ENCODE measurements around the gene CHGA.
A peak's percentile ranks its signal among the peaks of the same experiment; 100 is the strongest.

Gene CHGA

DNA sequence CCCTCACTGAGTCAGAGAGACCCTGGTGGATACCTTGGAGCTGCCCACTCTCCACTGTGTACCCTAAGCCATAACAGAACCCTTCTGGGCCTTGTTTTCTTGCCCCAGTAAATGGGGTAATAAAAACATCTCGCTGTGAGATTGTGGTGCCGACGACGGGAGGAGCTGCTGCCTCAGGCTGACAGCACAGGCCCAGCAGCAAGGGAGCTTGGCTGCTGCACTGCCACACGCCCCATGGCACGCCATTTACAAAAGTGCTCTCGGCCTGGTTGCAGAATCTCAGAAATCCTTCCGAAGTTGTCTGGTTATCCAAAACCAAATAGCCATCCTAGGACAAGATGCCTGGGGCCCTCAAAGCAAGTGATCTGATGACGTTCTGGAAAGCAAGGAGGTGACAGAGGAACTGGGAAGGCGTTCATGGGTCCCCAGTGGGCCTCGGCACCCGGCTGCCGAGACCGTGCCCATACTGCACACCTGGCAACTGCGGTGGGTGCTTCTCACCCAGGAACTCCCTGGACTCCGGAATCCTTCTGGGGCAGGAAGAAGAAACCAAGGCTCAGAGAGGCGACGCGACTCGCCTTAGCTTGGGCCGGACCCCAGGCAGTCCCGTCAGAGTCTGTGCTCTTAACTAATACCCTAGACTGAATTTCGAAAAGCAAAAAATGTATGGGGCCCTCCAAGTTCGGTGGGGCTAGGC, 26.7 kb downstream of the CHGA start:
- peaks cover 3% of the 10 kb centered on the region for H3K4me1 ChIP-seq
- no peak overlapping the region for H3K27ac ChIP-seq
- H3K79me2 ChIP-seq, result peaks cover 14% of the 10 kb centered on the region
- H3K27me3 ChIP-seq (ENCODE audit: control insufficient read depth, insufficient read depth, low read length), result no peaks in the 10 kb centered on the region
- TF ChIP-seq CTCF (IDR thresholded peaks at IDR 0.05), result no peak
- H3K36me3 ChIP-seq (ENCODE audit: control insufficient read depth, insufficient read depth, low read length), result no peaks in the 10 kb centered on the region
- no peak overlapping the region for H3K9ac ChIP-seq
- H3K9me3 ChIP-seq (ENCODE audit: control insufficient read depth, low read length), result no peaks in the 10 kb centered on the region
- peak overlapping the region; percentile 45 for H3K4me2 ChIP-seq (ENCODE audit: low read length)
- no peak overlapping the region for H3K4me3 ChIP-seq (ENCODE audit: low read depth, low read length)
- no peak overlapping the region for H2AFZ ChIP-seq

DNA sequence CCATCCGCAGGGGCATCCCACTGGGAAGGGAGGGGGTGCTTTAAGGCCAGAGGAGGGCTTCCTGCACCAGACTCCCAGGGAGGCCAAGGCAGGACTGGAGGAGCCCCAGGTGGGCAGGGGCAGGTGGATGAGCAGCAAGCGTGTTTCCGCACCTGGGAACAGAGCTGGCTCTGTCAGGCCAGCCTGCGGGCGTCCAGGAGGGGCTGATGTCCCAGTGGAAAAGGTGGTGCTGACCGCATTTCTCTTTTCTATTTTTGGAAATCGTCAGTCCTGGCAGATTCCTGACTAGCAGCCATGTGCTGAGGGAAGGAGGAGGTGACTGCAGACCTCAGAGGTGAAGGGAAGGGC, 27.2 kb downstream of the CHGA start:
- Histone ChIP-seq H3K9ac (no peak overlapping the region), H3K36me3 (ENCODE audit: control insufficient read depth, insufficient read depth, low read length) (no peaks in the 10 kb centered on the region), H3K4me3 (ENCODE audit: low read depth, low read length) (no peak overlapping the region)

GRCh38 chr14:92950773-92951172, 27.8 kb downstream of the CHGA start:
- Histone ChIP-seq H3K27ac (no peak overlapping the region), H3K4me2 (ENCODE audit: low read length) (peak overlapping the region; percentile 23), H3K4me3 (ENCODE audit: low read depth, low read length) (no peak overlapping the region), H3K9ac (no peak overlapping the region), H3K9me3 (ENCODE audit: control insufficient read depth, low read length) (no peaks in the 10 kb centered on the region), H3K4me1 (peaks cover 3% of the 10 kb centered on the region), H3K27me3 (ENCODE audit: control insufficient read depth, insufficient read depth, low read length) (no peaks in the 10 kb centered on the region), H2AFZ (no peak overlapping the region), H3K36me3 (ENCODE audit: control insufficient read depth, insufficient read depth, low read length) (no peaks in the 10 kb centered on the region), H3K79me2 (peaks cover 14% of the 10 kb centered on the region)
- TF ChIP-seq CTCF (IDR thresholded peaks at IDR 0.05), result no peak

More for the DNA sequence above, 27.2 kb downstream of the CHGA start:
- Histone ChIP-seq H3K79me2 (peaks cover 14% of the 10 kb centered on the region), H3K27ac (no peak overlapping the region), H2AFZ (no peak overlapping the region), H3K9me3 (ENCODE audit: control insufficient read depth, low read length) (no peaks in the 10 kb centered on the region), H3K4me1 (peaks cover 3% of the 10 kb centered on the region), H3K27me3 (ENCODE audit: control insufficient read depth, insufficient read depth, low read length) (no peaks in the 10 kb centered on the region), H3K4me2 (ENCODE audit: low read length) (peak overlapping the region; percentile 45)
- TF ChIP-seq CTCF (IDR thresholded peaks at IDR 0.05), result no peak

DNA sequence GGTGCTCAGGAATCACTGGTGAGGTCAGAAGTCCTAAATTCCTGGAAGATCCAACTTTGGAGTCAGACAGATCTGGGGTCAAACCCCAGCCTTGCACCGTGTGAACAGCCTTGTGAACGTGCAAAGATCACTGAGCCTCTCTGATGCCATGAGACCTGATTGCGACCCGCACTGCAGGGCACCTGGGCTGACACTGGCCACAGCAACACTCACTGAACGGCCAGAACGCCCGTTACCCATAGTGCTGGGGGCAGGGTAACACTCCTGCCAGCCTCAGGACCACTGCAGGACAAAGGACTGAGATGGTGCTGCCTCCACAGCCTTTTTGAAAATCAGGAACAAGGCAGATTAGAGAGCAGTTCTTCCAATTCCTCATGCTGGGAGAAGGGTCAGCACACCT, 28.3 kb downstream of the CHGA start:
- Histone ChIP-seq H3K4me2 (ENCODE audit: low read length) (no peak overlapping the region), H3K9me3 (ENCODE audit: control insufficient read depth, low read length) (no peaks in the 10 kb centered on the region), H3K27me3 (ENCODE audit: control insufficient read depth, insufficient read depth, low read length) (no peaks in the 10 kb centered on the region), H3K27ac (no peak overlapping the region), H2AFZ (no peak overlapping the region), H3K4me3 (ENCODE audit: low read depth, low read length) (no peak overlapping the region), H3K4me1 (peaks cover 3% of the 10 kb centered on the region), H3K36me3 (ENCODE audit: control insufficient read depth, insufficient read depth, low read length) (no peaks in the 10 kb centered on the region), H3K79me2 (peaks cover 14% of the 10 kb centered on the region), H3K9ac (no peak overlapping the region)
- no peak for TF ChIP-seq CTCF (IDR thresholded peaks at IDR 0.05)

DNA sequence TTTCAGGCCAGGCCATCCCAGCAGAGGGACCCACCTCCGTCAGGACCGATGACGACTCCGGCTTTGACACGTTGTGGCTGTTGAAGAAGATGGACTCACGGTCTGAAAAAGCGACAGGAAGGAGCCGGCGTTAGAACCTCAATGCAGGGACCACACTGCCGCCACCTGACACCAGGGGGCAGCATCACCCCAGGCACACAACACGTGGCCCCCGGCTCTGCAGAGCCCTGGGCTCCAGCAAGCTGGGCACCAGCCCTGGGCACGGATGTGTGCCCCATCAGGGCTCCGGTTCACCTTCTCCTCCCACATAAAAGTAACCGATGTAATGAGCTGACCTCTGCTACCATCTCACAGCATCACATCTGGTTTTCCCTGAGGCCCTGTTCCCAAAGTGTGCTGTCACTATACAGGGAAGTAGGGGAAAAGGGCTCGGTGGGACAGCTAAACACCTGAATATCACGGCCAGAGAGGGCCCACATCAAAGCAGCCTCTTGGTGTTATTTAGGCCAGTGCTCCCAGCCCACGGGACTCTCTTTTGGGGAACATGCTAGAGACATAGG, 29.0 kb downstream of the CHGA start:
- Histone ChIP-seq H2AFZ (no peak overlapping the region), H3K4me2 (ENCODE audit: low read length) (no peak overlapping the region), H3K4me1 (peaks cover 3% of the 10 kb centered on the region), H3K36me3 (ENCODE audit: control insufficient read depth, insufficient read depth, low read length) (no peaks in the 10 kb centered on the region), H3K9me3 (ENCODE audit: control insufficient read depth, low read length) (no peaks in the 10 kb centered on the region), H3K79me2 (peaks cover 9% of the 10 kb centered on the region), H3K9ac (no peak overlapping the region), H3K27ac (no peak overlapping the region), H3K27me3 (ENCODE audit: control insufficient read depth, insufficient read depth, low read length) (no peaks in the 10 kb centered on the region), H3K4me3 (ENCODE audit: low read depth, low read length) (no peak overlapping the region)
- TF ChIP-seq CTCF (IDR thresholded peaks at IDR 0.05), result peak; percentile 97

Data from parathyroid adenoma (tissue), 2 donors.